NCI-H2081 (cell line): Measurements from ENCODE around the gene RTKN2.

ENCODE experiments used
- DNase-seq, 2 experiments: peaks; one replicate each; lab custom pipeline; 2025; lab: John Stamatoyannopoulos, UW

RTKN2 gene

GRCh38 chr10:62175251-62175650 is 93.4 kb downstream of the RTKN2 start:
- DNase-seq: no peak

- no peak for DNase-seq
These were observed 96.2 kb downstream of the RTKN2 start for GRCh38 chr10:62172465-62172864.

- DNase-seq: peak in 1 of 2 experiments; percentile 6
These were observed 96.9 kb downstream of the RTKN2 start for GRCh38 chr10:62171791-62172190.

- no peak for DNase-seq
These were observed 97.9 kb downstream of the RTKN2 start for GRCh38 chr10:62170732-62171131.

GRCh38 chr10:62166331-62167131 is 102.1 kb downstream of the RTKN2 start:
- DNase-seq: no peak

- no peak for DNase-seq
These were observed 102.8 kb downstream of the RTKN2 start for GRCh38 chr10:62165803-62166202.

- no peak for DNase-seq
These were observed 105.6 kb downstream of the RTKN2 start for GRCh38 chr10:62163024-62163423.

GRCh38 chr10:62162261-62162981 is 106.2 kb downstream of the RTKN2 start:
- DNase-seq: no peak

GRCh38 chr10:62159351-62159750 is 109.3 kb downstream of the RTKN2 start:
- no peak for DNase-seq

GRCh38 chr10:62157601-62158000 is 111.0 kb downstream of the RTKN2 start:
- no peak for DNase-seq

GRCh38 chr10:62155054-62155680 is 113.5 kb downstream of the RTKN2 start:
- DNase-seq: no peak

- no peak for DNase-seq
These were observed 114.4 kb downstream of the RTKN2 start for GRCh38 chr10:62154231-62154630.

- DNase-seq: no peak
These were observed 115.5 kb downstream of the RTKN2 start for GRCh38 chr10:62153191-62153590.

GRCh38 chr10:62149621-62150020 is 119.0 kb downstream of the RTKN2 start:
- DNase-seq: no peak

- DNase-seq: no peak
These were observed 120.5 kb downstream of the RTKN2 start for GRCh38 chr10:62148155-62148554.

- DNase-seq: no peak
These were observed 121.2 kb downstream of the RTKN2 start for GRCh38 chr10:62147425-62147824.

- DNase-seq: no peak
These were observed 131.7 kb downstream of the RTKN2 start for GRCh38 chr10:62136931-62137330.

GRCh38 chr10:62133618-62134017 is 135.0 kb downstream of the RTKN2 start:
- no peak for DNase-seq
